H1 (cell line): ENCODE data around the gene DISP3.

ENCODE experiments used
- CREB1 ChIP-seq: IDR thresholded peaks from 2 replicates; pipeline ENCODE4 v1.6.1; 2012; ENCODE audit warnings: inconsistent platforms
- EZH2 ChIP-seq: fragments of 200-600 bp; sonication (generic); IDR thresholded peaks from 2 replicates; pipeline ENCODE4 v1.7.1; 2012; ENCODE audit warnings: low read depth, mild to moderate bottlenecking, moderate library complexity, low read length, inconsistent platforms; ENCODE audit not compliant: severe bottlenecking
- GABPA ChIP-seq: IDR thresholded peaks from 2 replicates; pipeline ENCODE4 v1.6.1; 2011; ENCODE audit warnings: mild to moderate bottlenecking, low read length, moderate library complexity, borderline replicate concordance; ENCODE audit not compliant: insufficient read depth
- NRF1 ChIP-seq: IDR thresholded peaks from 2 replicates; pipeline ENCODE4 v1.6.1; 2011; ENCODE audit warnings: mild to moderate bottlenecking, low read depth, low read length, improper control_type of control experiment
- POLR2A ChIP-seq, 2 experiments: IDR thresholded peaks; 1 replicate in 1 of 2; 2 replicates in 1 of 2; pipeline ENCODE4 v1.6.1; 2011; ENCODE audit warnings: low read depth in 2 of 2, low read length in 2 of 2, mild to moderate bottlenecking in 2 of 2; ENCODE audit errors: control extremely low read depth in 1 of 2
- SP4 ChIP-seq: IDR thresholded peaks from 2 replicates; pipeline ENCODE4 v1.6.1; 2012; ENCODE audit warnings: low read length, inconsistent platforms
- YY1 ChIP-seq: IDR thresholded peaks from 2 replicates; pipeline ENCODE4 v1.6.1; 2011; ENCODE audit warnings: low read depth, mild to moderate bottlenecking, low read length
- TF ChIP-seq, protein P1 (sequence below), 3 experiments: IDR thresholded peaks; 1 replicate in 2 of 3; 2 replicates in 1 of 3; pipeline versions ENCODE4 v1.5.1 to v1.6.1; 2011; ENCODE audit warnings: low read length in 3 of 3, mild to moderate bottlenecking in 3 of 3, inconsistent platforms in 2 of 3, low read depth in 1 of 3, moderate library complexity in 1 of 3; ENCODE audit not compliant: insufficient read depth in 1 of 3; ENCODE audit errors: control extremely low read depth in 1 of 3
- TF ChIP-seq, protein P2 (sequence below): IDR thresholded peaks from 2 replicates; pipeline ENCODE4 v1.6.1; 2012; ENCODE audit warnings: inconsistent platforms

DNA sequence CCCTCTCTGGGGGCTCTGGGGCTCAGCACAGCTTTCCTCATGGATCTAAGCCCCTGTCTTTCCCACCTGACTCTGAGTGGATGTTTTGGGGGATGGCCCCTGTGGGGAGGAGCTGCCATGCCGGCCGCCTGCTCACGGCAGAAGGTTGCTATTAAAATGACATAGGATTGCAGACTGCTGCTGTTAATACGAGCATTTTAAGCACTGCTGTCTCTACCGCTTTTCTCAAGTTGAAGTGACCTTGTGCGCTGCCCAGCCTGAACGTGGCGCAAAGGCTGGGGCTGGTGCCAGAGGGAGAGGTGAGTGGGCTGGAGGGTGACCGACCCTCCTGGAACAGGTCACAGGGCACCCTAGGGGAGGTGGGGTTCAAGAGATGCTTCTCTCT, 58.4 kb downstream of the DISP3 start:
- TF ChIP-seq, protein P1, sequence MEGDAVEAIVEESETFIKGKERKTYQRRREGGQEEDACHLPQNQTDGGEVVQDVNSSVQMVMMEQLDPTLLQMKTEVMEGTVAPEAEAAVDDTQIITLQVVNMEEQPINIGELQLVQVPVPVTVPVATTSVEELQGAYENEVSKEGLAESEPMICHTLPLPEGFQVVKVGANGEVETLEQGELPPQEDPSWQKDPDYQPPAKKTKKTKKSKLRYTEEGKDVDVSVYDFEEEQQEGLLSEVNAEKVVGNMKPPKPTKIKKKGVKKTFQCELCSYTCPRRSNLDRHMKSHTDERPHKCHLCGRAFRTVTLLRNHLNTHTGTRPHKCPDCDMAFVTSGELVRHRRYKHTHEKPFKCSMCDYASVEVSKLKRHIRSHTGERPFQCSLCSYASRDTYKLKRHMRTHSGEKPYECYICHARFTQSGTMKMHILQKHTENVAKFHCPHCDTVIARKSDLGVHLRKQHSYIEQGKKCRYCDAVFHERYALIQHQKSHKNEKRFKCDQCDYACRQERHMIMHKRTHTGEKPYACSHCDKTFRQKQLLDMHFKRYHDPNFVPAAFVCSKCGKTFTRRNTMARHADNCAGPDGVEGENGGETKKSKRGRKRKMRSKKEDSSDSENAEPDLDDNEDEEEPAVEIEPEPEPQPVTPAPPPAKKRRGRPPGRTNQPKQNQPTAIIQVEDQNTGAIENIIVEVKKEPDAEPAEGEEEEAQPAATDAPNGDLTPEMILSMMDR (IDR thresholded peaks at IDR 0.05; ENCODE audit: control extremely low read depth in 1 of 3, insufficient read depth in 1 of 3, low read depth in 1 of 3, low read length in 3 of 3) = no peak
- TF ChIP-seq CREB1 (no peak), EZH2 (no peak), YY1 (no peak), NRF1 (no peak), GABPA (no peak), POLR2A (IDR thresholded peaks at IDR 0.05; ENCODE audit: control extremely low read depth in 1 of 2, low read depth in 2 of 2, low read length in 2 of 2) (no peak), SP4 (no peak)
- TF ChIP-seq, protein P2, sequence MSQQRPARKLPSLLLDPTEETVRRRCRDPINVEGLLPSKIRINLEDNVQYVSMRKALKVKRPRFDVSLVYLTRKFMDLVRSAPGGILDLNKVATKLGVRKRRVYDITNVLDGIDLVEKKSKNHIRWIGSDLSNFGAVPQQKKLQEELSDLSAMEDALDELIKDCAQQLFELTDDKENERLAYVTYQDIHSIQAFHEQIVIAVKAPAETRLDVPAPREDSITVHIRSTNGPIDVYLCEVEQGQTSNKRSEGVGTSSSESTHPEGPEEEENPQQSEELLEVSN = no peak
